Erythroblast (primary cell): ENCODE data around the gene CPHXL.

ENCODE experiments used
- GATA1 ChIP-seq: IDR thresholded peaks from 2 replicates; pipeline ENCODE4 v1.6.1; 2011; ENCODE audit warnings: low read depth, mild to moderate bottlenecking, control low read depth, low read length, moderate library complexity
- POLR2A ChIP-seq: IDR thresholded peaks from 2 replicates; pipeline ENCODE4 v1.6.1; 2011; ENCODE audit warnings: mild to moderate bottlenecking, low read length

- TF ChIP-seq POLR2A (no peak), GATA1 (no peak)
Measured at GRCh38 chr16:75727221-75727620, 931 bp upstream of the CPHXL start.
